Stimulated activated naive CD8-positive, alpha-beta T cell treated with anti-CD3 and anti-CD28 coated beads, Interleukin-15, Interleukin-2, amounts not matched to agents 100 U/mL and 50 U/mL, for 24 hours (primary cell): Measurements from ENCODE around the gene PDK4.
"Not testable (repeated sequence)": the region's sequence is repeated elsewhere in the genome, so short reads cannot be mapped to it uniquely, and the experiment has no call there.

Source experiments
- ATAC-seq: fragments of 150-1000 bp; cut with Tn5 transposase; one replicate; pipeline ENCODE4 v1.10.0; 2021
- DNase-seq: peaks from one replicate; pipeline ENCODE4 v3.0.0; 2021

Gene PDK4

DNA sequence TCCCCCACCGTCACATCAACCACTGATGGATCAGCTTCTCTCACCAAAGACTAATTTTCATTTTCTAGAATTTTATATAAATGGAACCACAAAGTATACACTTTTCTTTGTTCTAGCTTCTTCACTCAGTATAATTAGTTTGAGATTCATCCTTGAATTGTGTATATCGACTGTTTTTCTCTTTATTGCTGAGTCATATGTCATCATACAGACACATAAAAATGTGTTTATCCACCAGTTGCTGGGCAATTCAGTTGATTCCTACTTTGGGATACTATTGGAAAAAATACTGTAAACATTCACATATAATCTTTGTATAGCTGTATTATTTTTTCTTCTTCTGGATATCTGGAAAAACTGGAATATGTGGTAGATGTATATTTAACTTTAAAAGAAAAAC lies 26.6 kb downstream of the PDK4 start:
- ATAC-seq (no peak), DNase-seq (no peak)

DNA sequence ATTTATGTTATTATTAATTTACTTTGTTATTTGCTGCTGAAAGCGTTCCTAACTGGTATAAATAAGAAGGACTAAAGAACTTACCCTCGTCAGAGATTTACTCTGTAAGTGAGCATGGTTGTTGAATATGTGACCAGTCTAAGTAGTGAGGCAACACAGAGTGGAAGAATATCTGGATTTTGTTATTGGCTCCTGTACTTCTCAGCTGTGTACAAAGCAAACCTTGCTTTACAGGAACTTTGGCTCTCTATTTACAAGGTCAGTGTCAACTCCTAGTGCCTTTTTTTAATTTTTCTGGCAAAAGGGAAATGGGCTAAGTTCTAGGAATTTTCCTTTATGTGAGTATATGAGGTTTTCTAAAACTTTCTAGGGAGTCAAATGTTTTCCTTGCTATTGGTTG lies 35.6 kb downstream of the PDK4 start:
- no peak for ATAC-seq
- DNase-seq, result no peak

DNA sequence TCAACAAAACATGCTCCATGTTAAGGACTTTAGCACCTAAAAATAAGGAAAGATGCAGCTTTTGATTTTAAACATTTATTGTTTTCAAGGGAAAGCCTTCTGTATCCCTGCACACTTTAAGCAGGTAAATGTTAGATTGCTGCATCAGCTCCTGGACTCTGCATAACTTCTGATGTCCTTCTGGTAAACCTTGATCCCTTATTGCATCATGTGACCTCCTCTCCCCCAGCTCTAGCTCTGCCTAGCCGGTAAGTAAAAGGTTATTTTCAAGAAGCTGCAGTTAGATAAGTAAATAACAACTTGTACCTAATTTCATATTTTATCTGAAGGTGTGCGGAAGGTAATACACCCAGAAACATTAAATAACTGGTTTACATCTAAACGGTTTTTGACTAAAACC lies 37.5 kb downstream of the PDK4 start:
- DNase-seq (no peak), ATAC-seq (no peak)

DNA sequence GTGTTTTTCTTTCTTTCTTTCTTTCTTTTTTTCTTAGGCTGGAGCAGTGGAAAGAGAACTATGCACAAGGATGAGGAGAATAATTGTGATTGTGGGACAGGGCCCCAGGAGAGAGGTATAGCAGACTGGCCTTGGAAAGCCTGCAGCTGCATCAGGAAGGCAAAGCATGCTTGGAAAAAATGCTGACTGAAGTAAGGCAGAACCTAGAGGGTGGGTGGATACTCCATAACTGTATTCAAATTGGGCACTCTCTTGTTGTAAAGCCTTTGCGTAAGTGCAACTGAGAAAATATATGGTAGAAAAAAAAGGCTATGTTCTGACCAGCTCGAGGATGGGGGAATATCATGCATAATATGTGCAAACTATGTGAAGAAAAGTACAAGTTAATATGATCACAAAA lies 39.5 kb downstream of the PDK4 start:
- no peak for ATAC-seq
- DNase-seq, result no peak

DNA sequence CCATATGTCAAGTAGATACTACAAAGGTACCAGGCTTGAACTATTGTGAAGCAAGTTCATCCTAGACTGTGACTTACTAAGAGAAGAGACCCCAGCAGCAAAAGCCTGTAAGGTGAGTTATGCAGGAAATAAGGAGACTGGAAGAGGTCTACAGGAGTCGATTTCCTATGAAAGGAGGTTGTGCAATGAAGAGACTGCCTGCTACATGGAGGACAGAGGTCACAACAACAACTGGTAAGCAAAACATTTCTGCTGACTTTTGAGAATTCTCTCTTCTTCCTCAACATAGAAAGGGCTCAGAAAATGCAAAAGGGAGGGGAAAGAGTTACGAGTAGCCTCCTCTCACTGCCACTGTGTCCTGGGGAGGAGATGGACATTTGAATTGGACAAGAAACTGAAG lies 42.4 kb downstream of the PDK4 start:
- DNase-seq (no peak), ATAC-seq (no peak)

DNA sequence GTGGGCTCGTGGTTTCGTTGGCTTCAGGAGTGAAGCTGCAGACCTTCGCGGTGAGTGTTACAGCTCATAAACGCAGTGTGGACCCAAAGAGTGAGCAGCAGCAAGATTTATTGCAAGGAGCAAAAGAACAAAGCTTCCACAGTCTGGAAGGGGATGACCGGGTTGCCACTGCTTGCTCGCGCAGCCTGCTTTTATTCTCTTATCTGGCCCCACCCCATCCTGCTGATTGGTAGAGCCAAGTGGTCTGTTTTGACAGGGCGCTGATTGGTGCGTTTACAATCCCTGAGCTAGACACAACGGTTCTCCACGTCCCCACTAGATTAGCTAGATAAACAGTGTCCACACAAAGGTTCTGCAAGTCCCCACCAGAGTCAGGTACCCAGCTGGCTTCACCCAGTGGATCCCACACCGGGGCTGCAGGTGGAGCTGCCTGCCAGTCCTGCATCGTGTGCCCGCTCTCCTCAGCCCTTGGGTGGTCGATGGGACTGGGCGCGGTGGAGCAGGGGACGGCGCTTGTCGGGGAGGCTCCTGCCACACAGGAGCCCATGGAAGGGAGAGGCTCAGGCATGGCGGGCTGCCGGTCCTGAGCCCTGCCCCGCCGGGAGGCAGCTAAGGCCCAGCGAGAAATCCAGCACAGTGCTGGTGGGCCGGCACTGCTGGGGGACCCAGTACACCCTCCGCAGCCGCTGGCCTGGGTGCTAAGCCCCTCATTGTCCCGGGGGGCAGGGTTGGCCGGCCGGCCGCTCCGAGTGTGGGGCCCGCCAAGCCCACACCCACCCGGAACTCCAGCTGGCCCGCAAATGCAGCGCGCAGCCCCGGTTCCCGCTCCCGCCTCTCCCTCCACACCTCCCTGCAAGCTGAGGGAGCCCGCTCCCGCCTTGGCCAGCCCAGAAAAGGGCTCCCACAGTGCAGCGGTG lies 44.0 kb downstream of the PDK4 start:
- DNase-seq, ATAC-seq: not testable (repeated sequence)

DNA sequence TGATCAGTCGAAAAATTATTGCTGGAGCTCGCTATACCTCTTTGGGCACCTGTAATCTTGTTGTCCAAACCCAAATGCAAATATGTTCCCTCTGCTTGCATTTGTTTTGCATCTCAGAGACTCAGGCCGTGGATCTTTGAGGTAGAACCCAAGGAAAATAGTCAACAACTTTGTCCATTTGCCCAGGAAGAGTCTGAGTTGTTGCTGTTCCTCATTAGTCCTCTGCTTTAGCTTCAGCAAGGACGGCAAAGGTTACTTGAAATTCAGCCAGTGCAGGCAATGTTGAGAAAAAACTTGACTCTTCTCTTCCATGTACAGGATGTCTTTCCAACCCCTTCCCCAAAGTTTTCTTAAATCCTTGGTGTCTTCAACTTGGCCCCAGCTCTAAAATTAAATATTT lies 45.8 kb downstream of the PDK4 start:
- ATAC-seq (no peak), DNase-seq (no peak)

DNA sequence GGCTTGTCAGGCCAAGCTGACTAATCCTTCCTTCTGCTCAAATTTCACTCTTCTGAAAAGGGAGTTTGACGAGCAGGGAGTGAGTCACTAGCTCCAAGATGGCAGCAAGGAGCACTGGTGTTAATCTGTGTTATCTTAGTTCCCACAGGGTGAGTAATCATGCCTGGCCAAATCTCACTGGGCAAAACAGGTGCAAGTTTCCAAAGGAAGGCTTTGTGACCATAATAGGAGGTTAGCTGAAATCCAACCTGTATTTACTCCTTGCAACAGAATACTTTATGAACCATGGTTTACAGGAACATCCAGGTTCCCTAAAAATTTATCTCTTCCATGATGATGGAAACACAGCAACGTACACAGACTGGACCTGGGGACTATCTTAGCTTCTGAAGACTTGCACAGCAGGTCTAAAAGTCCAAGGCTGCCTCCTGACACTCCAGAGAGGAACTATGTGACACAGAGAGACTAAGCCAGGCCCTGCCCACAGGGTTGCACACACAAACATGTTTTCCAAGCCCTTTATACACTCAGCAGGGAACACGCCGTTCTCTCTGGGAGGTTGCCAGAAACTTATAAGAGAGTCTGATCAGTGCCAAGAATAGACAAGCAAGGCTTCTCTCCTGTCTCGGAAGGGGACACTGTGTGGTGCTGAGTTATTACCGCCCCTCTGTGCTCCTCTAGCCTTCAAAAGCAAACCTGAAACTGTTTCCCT lies 46.3 kb downstream of the PDK4 start:
- DNase-seq (no peak), ATAC-seq (no peak)

DNA sequence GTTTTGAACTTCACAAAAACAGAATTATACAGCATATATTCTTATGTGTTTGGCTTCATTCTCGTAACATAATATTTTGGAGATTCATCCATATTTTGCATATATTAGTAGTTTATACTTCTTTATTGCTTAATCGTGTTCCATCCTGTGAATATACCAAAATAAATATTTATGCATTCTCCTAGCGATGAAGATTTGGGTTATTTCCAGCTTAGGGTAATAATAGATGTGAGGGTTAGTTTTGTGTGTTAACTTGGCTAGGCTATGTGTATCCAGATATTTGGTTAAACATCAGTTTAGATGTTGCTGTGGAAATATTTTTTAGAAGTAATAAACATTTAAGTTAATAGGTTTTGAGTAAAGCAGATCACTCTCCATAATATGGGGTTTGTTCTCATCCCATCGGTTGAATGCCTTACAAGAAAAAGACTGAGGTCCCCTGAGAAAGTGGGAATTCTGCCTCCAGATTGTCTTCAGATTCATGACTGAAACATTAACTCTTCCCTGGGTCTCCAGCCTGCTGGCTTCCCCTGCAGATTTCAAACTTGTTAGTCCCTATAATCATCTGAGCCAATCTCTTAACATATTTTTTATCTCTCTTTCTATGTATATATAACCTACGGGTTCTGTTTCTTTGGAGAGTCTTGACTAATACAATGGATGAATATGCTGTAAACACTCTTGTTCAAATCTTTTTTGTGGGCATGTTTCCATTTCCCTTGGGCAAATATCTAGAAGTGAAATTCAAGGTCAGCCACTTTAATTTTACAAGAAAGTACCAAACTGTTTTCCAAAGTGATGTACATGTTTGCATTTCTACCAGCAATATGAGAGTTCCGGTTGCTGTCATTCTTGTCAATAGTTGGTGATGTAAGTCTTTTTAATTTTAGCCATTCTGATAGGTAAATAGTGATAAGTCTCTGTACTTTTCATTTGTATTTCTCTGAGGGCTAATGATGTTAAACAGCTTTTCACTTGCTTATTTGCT lies 48.7 kb downstream of the PDK4 start:
- ATAC-seq, result no peak
- DNase-seq, result no peak

DNA sequence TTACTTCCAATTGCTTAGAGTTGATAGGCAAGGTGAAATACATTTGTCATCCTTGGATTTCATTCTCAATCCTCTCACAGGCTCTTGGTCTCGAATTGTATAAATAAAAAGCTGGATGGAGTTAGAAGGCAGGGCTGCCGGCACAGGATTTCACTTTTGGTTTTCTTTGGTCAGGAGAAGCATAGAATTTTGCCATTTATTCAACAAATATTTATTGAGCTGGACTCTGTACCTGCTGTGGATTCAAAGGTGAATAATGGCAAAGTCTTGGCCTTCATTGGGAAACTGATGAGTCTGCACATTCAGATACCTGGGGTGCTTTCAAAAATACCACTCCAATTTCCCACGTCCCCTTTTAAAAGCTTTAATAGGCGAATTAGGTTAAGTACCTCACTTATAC lies 49.7 kb downstream of the PDK4 start:
- ATAC-seq, result no peak
- DNase-seq, result no peak

DNA sequence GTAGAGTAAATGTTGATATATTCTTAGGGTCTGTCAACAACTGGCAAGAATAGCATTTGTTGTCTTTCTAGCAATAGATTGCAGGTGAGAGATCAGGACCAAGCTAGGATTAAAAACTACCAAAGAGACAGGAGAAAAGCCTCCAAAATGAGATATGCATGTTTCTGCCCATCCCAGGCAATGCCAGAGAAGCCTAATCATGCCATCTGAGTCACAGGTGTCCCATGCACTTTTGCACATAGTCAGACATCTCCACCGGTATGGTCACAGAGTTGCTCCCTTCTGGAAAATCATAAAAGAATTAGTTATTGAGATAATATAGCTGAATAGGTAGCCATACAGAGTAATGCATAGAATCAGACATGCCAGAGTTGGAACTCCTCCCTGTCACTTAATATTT lies 50.6 kb downstream of the PDK4 start:
- ATAC-seq (no peak), DNase-seq (no peak)

DNA sequence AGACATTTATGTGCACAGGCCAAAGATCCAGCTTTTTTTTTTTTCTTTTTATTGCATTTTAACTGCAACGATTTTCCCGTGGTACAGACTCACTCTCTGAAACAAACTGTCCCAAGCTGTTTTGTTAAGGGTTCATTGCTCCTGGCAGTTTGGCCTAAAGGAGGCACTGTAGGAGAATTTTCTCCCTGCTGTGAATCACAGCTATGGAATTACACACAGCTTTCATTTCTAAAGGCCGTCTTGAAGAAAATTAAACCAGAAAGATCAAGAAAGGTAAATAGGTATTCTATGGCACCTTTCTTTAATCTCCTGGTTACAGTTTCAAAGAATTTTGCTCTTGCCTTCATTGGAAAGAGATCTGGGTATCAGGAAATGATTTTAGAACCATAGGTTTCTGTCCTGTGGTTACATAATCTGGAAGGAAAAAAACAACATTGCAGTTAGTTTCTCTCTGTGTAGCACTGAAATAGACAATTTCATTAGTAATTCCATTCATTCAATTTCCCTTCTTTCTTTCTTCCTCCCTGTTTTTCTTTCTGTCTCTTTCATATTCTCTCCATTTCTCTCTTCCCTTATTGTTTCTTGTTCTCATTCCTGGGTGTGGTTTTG lies 51.2 kb downstream of the PDK4 start:
- ATAC-seq, result no peak
- no peak for DNase-seq

DNA sequence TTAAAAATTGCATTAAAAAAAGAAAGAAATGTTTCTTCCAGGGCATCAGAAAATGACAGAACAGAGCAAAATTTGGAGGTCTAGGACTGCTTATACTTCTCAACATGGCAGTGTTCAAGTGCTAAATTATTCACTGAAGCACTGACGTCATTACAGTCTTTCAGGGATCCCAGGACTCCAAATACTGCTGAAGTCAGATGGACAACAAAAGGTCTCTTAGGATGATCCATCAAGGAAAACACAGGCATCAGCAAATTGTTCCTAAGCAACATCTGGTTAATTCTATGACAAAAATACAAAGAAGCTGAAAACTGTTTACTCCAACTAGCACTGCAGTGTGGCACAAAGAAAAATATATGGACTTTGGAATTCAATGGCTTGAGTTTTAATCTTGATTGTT lies 52.1 kb downstream of the PDK4 start:
- ATAC-seq (no peak), DNase-seq (no peak)

DNA sequence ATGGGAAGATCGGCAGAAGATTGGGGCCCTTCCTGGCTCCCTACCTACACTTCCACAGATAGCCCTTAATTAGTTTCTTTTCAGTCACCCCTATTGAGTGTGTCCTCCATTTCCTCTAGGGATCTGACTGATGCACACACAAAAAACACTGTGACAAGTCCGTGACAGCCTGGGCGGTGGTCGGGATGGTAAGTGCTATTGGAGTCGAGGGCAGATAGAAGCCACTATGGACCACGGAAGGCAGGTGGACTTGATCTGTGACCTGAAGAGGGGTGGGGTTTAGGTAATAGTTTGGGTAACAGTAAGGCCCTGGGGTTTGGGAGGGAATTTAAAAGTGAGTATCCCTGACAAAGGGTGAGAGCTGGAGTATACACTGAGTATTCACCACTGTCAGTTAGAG lies 53.0 kb downstream of the PDK4 start:
- DNase-seq (no peak), ATAC-seq (no peak)

DNA sequence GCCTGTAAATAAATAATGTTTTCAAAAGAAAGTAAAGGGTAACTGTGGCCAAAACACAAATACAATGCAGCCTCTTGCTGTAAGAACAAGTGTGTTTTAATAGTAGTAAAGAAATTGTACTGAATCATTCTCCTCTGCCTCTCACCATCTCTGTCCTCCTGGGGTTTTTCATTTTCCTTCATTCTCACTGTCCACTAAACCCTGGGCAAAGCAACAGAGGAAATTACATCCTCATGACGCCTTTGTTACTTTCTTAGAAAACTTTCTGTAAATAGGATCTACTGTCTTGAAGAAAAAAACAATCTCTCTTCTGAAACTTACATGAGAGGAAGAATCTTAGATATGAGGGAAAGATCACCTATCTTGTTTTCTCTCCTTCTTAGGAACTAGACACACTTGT lies 56.0 kb downstream of the PDK4 start:
- ATAC-seq, result no peak
- DNase-seq, result no peak

DNA sequence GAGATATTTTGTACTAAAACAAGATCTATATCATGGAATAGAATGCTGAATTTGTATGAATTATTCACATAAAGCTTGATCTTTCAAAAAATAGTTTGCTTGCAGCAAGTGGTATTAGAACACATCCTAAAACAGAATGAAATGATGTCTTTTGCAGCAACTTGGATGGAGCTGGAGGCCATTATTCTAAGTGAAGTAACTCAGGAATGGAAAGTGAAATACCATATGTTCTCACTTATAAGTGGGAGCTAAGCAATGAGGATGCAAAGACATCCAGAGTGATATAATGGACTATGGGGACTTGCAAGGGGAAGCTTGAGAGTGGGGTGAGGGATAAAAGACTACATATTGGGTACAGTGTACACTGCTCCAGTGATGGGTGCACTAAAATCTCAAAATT lies 56.9 kb downstream of the PDK4 start:
- DNase-seq (no peak), ATAC-seq (no peak)

DNA sequence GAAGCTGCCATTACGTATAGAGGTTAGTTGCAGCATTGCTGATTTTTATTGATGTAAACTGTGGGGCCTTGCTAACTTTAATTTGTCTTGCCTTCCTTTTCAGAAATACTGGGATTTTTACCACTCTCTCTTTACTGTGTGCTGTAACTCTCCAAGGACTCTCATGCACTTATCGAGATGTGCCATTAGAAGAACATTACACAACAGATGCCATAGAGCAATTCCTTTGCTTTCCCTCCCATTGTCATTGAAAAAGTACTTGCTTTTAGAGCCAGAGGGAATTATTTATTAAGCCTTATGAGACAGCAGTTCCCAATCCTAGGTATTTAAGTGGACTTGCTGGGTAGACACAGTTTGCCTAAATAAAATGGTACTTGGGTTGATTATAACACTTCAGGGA lies 58.8 kb downstream of the PDK4 start:
- no peak for ATAC-seq

DNA sequence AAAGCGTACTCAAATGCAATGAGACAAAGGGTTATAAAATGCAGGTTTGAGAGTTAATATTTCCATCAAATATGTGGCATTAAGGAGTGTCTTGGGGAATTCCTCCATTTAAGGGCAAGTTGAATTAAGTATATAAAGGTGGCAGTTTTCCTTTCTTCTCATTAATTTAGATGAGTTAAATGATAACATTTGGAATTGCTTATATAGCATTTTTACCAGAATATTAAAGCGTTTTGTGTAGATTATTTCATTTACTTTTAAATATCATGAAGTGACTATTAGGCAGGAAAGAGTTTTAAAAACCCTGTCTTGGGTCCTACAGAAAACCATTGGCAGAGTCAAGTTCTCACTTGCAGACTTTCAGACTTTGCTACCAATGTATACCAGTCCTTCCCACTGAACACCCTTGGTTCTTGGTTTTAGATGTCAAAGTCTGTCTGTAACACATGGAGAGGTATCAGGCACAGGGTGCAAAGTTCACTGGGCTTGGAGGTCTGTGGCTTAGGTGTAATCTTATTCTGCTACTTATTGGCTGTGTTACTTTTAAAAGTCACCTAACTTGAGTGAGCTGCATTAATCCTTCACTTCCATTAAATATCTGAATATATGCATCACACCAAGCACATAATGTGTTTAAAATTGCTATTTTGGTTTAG lies 59.5 kb downstream of the PDK4 start:
- ATAC-seq, result no peak
- DNase-seq, result no peak

More for the DNA sequence above, 58.8 kb downstream of the PDK4 start:
- DNase-seq, result no peak

DNA sequence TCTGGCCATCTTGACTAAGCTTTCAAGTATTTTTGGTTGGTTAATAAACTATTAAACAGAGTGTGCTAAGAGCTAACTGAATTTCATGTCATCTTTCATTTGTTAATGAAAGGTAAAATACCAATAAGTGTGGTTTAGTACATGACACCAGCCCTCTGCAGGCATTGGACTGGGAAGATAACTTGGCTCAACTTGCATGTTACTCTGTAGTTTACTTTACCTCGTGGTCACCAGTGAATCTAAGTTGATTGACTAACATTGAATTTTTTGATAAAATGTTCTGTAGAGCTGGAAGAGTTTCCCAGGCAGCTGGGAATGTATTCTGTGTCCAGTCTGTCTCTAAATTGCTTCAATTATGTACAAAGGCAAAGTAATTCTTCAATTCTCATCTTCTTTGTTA lies 60.7 kb downstream of the PDK4 start:
- DNase-seq (no peak), ATAC-seq (no peak)

DNA sequence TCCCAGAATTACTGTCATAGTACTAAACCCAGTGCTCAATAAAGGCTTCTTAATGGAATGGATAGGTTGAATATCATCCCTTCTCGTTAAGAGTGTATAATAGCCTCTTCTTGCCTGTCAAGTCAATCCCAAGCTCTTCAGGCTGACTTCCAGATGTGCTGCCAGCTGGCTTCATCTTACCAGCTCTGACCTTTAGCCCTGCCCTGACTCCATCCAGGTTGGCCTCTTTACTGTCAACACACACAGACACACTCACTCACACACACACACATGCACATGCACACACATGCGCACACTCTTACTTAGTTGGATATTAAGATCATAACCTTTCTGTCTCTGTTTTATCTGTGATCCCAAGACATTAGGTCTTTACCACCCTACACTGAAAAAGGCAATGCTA lies 61.5 kb downstream of the PDK4 start:
- DNase-seq (no peak), ATAC-seq (no peak)
